A673 (cell line): ENCODE measurements around the gene ZBTB20. TPM values are rescaled to one million over a fixed set of nuclear protein-coding genes. Genes with fewer than 3 reads are reported as not detected.

Source experiments
- BruUV-seq: library from RNA; stranded (reverse); fragments of 400-500 nt; replicated peaks from 2 replicates; lab custom pipeline; 2021; lab: Mats Ljungman, UMichigan
- CTCF ChIA-PET: fragments of 300-600 bp; sonication (Branson Sonifier 250); formaldehyde crosslinking; loops from one replicate; lab custom pipeline; 2022; ENCODE audit warnings: antibody characterized with exemption; lab: Charles Lee
- POLR2A ChIA-PET: fragments of 300-600 bp; sonication (Branson Sonifier 250); formaldehyde crosslinking; loops from one replicate; lab custom pipeline; 2022; ENCODE audit warnings: antibody characterized with exemption; ENCODE audit not compliant: low non-redundant PET; lab: Charles Lee
- DNase-seq: peaks from one replicate; pipeline ENCODE4 v3.0.0-alpha.2; 2015; ENCODE audit warnings: low spot score
- H3K27ac ChIP-seq: fragments of 200-600 bp; sonication (generic); 2 replicates; pipeline ENCODE4 v1.5.1; 2016; ENCODE audit warnings: mixed run types, low read depth, mild to moderate bottlenecking, mixed read lengths, antibody characterized with exemption, low read length; ENCODE audit not compliant: poor library complexity, severe bottlenecking
- H3K27me3 ChIP-seq: fragments of 200-600 bp; sonication (generic); replicated peaks from 2 replicates; pipeline ENCODE4 v1.6.1; 2017; ENCODE audit warnings: mixed run types, low read depth, mild to moderate bottlenecking, mixed read lengths, antibody characterized with exemption, low read length; ENCODE audit not compliant: insufficient read depth, poor library complexity
- H3K36me3 ChIP-seq: fragments of 200-600 bp; sonication (generic); 2 replicates; pipeline ENCODE4 v1.6.1; 2016; ENCODE audit warnings: mixed run types, mild to moderate bottlenecking, mixed read lengths, antibody characterized with exemption, low read length; ENCODE audit not compliant: insufficient read depth, poor library complexity, severe bottlenecking
- H3K4me1 ChIP-seq: fragments of 200-600 bp; sonication (generic); 2 replicates; pipeline ENCODE4 v1.6.1; 2017; ENCODE audit warnings: mixed run types, mild to moderate bottlenecking, mixed read lengths, antibody characterized with exemption, low read length; ENCODE audit not compliant: insufficient read depth, poor library complexity, severe bottlenecking
- H3K4me3 ChIP-seq: fragments of 200-600 bp; sonication (generic); 2 replicates; pipeline ENCODE4 v1.5.1; 2016; ENCODE audit warnings: low read depth, mixed run types, mild to moderate bottlenecking, mixed read lengths, low read length; ENCODE audit not compliant: poor library complexity, severe bottlenecking
- H3K9me3 ChIP-seq: fragments of 200-600 bp; sonication (generic); 2 replicates; pipeline ENCODE4 v1.6.1; 2016; ENCODE audit warnings: mixed run types, low read depth, mild to moderate bottlenecking, mixed read lengths, antibody characterized with exemption, low read length; ENCODE audit not compliant: poor library complexity, severe bottlenecking
- EZH2 ChIP-seq: fragments of 200-600 bp; sonication (generic); IDR thresholded peaks from 2 replicates; pipeline ENCODE4 v1.6.1; 2017; ENCODE audit warnings: borderline replicate concordance, low read depth, mild to moderate bottlenecking, mixed read lengths, antibody characterized with exemption, low read length; ENCODE audit not compliant: poor library complexity, severe bottlenecking
- intact Hi-C: fragments of 100-400 bp; cut with micrococcal nuclease; formaldehyde crosslinking; loops from one replicate; pipeline ENCODE4 v1.10.0; 2022; ENCODE audit not compliant: unreplicated experiment
- total RNA-seq: library from RNA; stranded (reverse); gene quantifications from 2 replicates; pipeline ENCODE4 v1.2.3, GENCODE V29; 2021
- TF ChIP-seq, protein P1 (sequence below): fragments of 300-800, 200-600 bp; sonication (generic); conservative IDR thresholded peaks from 2 replicates; pipeline ENCODE4 v1.5.1; 2017; ENCODE audit warnings: low read depth, mild to moderate bottlenecking, antibody characterized with exemption, low read length, moderate library complexity, mixed read lengths

The ZBTB20 gene
- total RNA-seq, 1 experiment from 2014 or later: 13.5 TPM

DNA sequence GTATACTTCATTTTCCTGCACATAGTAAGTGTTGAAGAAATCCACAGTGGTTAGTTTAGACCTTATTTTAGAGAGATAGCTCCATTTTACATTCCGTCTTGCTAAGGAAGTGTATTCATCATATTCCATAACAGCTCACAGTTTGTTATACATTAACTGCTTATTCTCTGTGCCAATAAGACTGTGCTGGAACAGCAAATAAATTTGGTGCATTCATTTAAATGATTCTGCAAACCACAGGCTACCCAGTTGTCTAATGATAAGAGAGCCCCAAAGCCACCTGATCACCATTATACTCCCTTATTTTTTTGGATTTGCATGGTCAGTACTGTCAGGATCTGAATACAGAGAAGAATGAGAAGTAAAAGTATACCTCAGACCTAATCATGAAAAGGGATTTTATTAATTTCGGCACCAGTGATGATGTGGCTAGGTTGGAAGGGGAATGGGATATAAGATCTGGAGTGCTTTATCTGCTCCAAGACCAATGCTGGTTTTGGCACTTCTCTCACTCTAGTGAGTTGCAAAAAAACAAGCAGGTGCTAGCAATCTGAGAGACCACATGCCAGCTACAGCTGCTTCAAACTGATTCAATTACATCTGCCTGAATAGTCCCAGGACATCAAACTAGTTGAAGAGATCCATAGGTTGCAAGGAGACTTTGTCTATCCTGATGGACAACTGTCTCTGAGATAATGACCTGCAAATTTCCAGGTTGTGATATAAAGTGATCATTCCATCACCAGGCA is 254.8 kb downstream of the ZBTB20 start:
- no TSS peak for BruUV-seq
- Histone ChIP-seq H3K36me3 (no peaks in the 10 kb centered on the region), H3K27ac (no peak overlapping the region), H3K4me1 (no peaks in the 10 kb centered on the region), H3K4me3 (no peak overlapping the region), H3K27me3 (no peaks in the 10 kb centered on the region), H3K9me3 (no peaks in the 10 kb centered on the region)
- ChIA-PET POLR2A (no interaction called here), CTCF (no interaction called here)
- TF ChIP-seq, protein P1, sequence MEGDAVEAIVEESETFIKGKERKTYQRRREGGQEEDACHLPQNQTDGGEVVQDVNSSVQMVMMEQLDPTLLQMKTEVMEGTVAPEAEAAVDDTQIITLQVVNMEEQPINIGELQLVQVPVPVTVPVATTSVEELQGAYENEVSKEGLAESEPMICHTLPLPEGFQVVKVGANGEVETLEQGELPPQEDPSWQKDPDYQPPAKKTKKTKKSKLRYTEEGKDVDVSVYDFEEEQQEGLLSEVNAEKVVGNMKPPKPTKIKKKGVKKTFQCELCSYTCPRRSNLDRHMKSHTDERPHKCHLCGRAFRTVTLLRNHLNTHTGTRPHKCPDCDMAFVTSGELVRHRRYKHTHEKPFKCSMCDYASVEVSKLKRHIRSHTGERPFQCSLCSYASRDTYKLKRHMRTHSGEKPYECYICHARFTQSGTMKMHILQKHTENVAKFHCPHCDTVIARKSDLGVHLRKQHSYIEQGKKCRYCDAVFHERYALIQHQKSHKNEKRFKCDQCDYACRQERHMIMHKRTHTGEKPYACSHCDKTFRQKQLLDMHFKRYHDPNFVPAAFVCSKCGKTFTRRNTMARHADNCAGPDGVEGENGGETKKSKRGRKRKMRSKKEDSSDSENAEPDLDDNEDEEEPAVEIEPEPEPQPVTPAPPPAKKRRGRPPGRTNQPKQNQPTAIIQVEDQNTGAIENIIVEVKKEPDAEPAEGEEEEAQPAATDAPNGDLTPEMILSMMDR: no peak
- no peak for TF ChIP-seq EZH2
- intact Hi-C loops: no loop called here
- DNase-seq: no peak

DNA sequence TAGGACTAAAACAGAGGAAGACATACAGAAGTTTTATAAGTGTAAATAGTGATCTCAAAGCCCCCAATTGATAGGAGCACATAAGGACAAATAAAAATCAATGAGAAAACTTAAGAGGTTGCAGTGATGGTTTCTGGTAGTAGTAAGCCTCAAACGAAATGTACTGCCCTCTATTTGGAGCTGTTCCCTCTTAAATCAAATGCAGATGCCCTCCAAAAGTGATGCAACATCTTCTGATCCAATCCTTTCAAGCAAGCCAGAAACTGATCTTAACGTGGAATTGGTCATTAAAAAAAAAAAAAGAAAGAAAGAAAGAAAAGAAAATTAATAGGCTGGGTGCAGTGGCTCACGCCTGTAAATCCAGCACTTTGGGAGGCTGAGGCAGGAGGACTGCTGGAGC is 259.3 kb downstream of the ZBTB20 start:
- TF ChIP-seq, protein P1: no peak
- TF ChIP-seq EZH2: no peak
- POLR2A ChIA-PET: no interaction called here
- H3K4me3 ChIP-seq: no peak overlapping the region
- H3K36me3 ChIP-seq: no peaks in the 10 kb centered on the region
- CTCF ChIA-PET: no interaction called here
- intact Hi-C loops: no loop called here
- no peak overlapping the region for H3K27ac ChIP-seq
- no peaks in the 10 kb centered on the region for H3K4me1 ChIP-seq
- no peaks in the 10 kb centered on the region for H3K9me3 ChIP-seq
- DNase-seq: no peak
- no peaks in the 10 kb centered on the region for H3K27me3 ChIP-seq
- no TSS peak for BruUV-seq

DNA sequence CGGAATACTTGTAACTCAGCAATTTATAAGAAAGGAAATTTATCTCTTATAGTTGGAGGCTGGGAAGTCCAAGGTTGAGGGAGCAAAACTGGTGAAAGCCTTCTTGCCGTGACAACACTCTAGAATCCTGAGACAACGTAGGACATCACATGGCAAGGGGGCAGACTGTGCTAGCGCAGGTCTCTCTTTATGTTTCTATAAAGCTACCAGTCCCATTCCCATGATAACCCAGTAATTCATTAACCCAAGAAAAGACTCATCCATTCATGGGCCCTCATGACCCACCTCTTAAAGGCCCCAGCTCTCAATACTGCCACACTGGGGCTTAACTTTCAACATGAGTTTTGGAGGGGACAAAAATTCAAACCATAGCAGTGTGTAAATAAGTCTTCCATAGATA is 260.2 kb downstream of the ZBTB20 start:
- ChIA-PET CTCF (no interaction called here), POLR2A (no interaction called here)
- Histone ChIP-seq H3K27ac (no peak overlapping the region), H3K36me3 (no peaks in the 10 kb centered on the region), H3K4me1 (no peaks in the 10 kb centered on the region), H3K4me3 (no peak overlapping the region), H3K27me3 (no peaks in the 10 kb centered on the region), H3K9me3 (no peaks in the 10 kb centered on the region)
- no TSS peak for BruUV-seq
- no peak for DNase-seq
- intact Hi-C loops: no loop called here
- no peak for TF ChIP-seq EZH2
- TF ChIP-seq, protein P1: no peak
